Astrocyte (in vitro differentiated cells and primary cell): Measurements from ENCODE around the gene NOP10. TPM values are rescaled to one million over a fixed set of nuclear protein-coding genes. Genes with fewer than 3 reads are reported as not detected.

ENCODE experiments used
- DNase-seq: peaks from one replicate; pipeline ENCODE4 v3.0.0-alpha.2; 2010; ENCODE audit warnings: low read depth
- FAIRE-seq: peaks from 2 replicates; lab custom pipeline; 2011; peaks lifted over from hg19 to GRCh38; lab: Jason Lieb, UNC
- H2AFZ ChIP-seq: 2 replicates; pipeline ENCODE4 v1.6.0; 2012; ENCODE audit warnings: low read depth, low read length, inconsistent platforms
- H3K27ac ChIP-seq: 2 replicates; pipeline ENCODE4 v1.5.1; 2011; ENCODE audit warnings: low read depth, low read length, inconsistent platforms
- H3K27me3 ChIP-seq: 2 replicates; pipeline ENCODE4 v1.6.0; 2011; ENCODE audit warnings: low read length, inconsistent platforms; ENCODE audit not compliant: insufficient read depth
- H3K36me3 ChIP-seq: 2 replicates; pipeline ENCODE4 v1.5.1; 2011; ENCODE audit warnings: low read length, inconsistent platforms; ENCODE audit not compliant: insufficient read depth
- H3K4me1 ChIP-seq: 2 replicates; pipeline ENCODE4 v1.5.1; 2011; ENCODE audit warnings: low read length, inconsistent platforms; ENCODE audit not compliant: insufficient read depth
- H3K4me2 ChIP-seq: 2 replicates; pipeline ENCODE4 v1.6.0; 2012; ENCODE audit warnings: low read length, inconsistent platforms
- H3K4me3 ChIP-seq: 2 replicates; pipeline ENCODE4 v1.5.1; 2011; ENCODE audit warnings: low read depth, mild to moderate bottlenecking, low read length, inconsistent platforms; ENCODE audit not compliant: insufficient read depth
- H3K79me2 ChIP-seq: 2 replicates; pipeline ENCODE4 v1.6.0; 2012; ENCODE audit warnings: mild to moderate bottlenecking, low read length, inconsistent platforms; ENCODE audit not compliant: insufficient read depth
- H3K9ac ChIP-seq: 2 replicates; pipeline ENCODE4 v1.6.0; 2012; ENCODE audit warnings: mild to moderate bottlenecking, low read length, inconsistent platforms
- H3K9me3 ChIP-seq: 2 replicates; pipeline ENCODE4 v1.5.1; 2012; ENCODE audit warnings: low read depth, mild to moderate bottlenecking, low read length, inconsistent platforms; ENCODE audit not compliant: insufficient read depth
- H4K20me1 ChIP-seq: 2 replicates; pipeline ENCODE4 v1.6.0; 2012; ENCODE audit warnings: low read length, inconsistent platforms; ENCODE audit not compliant: insufficient read depth
- H3K27ac Mint-ChIP-seq: one replicate; pipeline ENCODE4 v1.8.0; 2021; ENCODE audit warnings: mild to moderate bottlenecking, mixed read lengths; ENCODE audit not compliant: unreplicated experiment
- H3K27me3 Mint-ChIP-seq: one replicate; pipeline ENCODE4 v1.8.0; 2021; ENCODE audit warnings: low read depth, mixed read lengths; ENCODE audit not compliant: unreplicated experiment
- H3K36me3 Mint-ChIP-seq: one replicate; pipeline ENCODE4 v1.8.0; 2021; ENCODE audit warnings: low read depth, mixed read lengths; ENCODE audit not compliant: unreplicated experiment
- H3K4me1 Mint-ChIP-seq: one replicate; pipeline ENCODE4 v1.8.0; 2021; ENCODE audit warnings: low read depth, mixed read lengths; ENCODE audit not compliant: unreplicated experiment
- H3K4me3 Mint-ChIP-seq: one replicate; pipeline ENCODE4 v1.8.0; 2021; ENCODE audit warnings: mild to moderate bottlenecking, moderate library complexity, mixed read lengths; ENCODE audit not compliant: unreplicated experiment
- H3K9me3 Mint-ChIP-seq: one replicate; pipeline ENCODE4 v1.8.0; 2021; ENCODE audit warnings: mild to moderate bottlenecking, mixed read lengths; ENCODE audit not compliant: unreplicated experiment
- EZH2 ChIP-seq: IDR thresholded peaks from 2 replicates; pipeline ENCODE4 v1.6.1; 2012; ENCODE audit warnings: mild to moderate bottlenecking, low read length, inconsistent platforms; ENCODE audit not compliant: insufficient read depth
- total RNA-seq: library from RNA; stranded (reverse); gene quantifications from 2 replicates; pipeline ENCODE4 v1.2.1, GENCODE V29; 2021
- TF ChIP-seq, protein P1 (sequence below): IDR thresholded peaks from 2 replicates; pipeline ENCODE4 v1.5.1; 2011; ENCODE audit warnings: low read depth, mild to moderate bottlenecking, inconsistent platforms, low read length, moderate library complexity; ENCODE audit not compliant: insufficient read depth

Gene NOP10
- total RNA-seq, 1 donor from 2014 or later, result 224 TPM

DNA sequence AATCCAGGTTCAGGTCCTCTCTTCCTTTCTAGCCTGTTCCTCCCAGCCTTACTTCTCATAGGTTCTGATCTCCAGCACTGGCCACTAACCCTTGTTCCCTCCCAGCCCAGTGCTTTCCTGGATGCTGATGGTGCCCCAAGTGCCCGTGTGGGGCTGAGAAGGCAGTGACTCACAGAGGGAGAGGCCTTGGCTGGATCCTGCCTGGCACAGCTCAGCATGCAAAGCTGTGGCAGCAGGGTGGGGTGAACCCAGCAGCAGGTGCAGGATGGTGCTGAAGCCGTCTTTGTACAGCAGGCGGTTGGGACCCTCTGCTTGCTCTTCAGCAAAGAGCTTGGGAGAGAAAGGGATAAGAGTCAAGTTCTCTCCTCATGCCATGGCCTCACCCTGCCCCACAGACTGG is 16.5 kb upstream of the NOP10 start:
- Mint-ChIP-seq H3K27ac (no peak overlapping the region), H3K36me3 (peaks cover 34% of the 10 kb centered on the region), H3K4me1 (peaks cover 3% of the 10 kb centered on the region), H3K27me3 (no peaks in the 10 kb centered on the region), H3K9me3 (no peaks in the 10 kb centered on the region), H3K4me3 (no peak overlapping the region)
- Histone ChIP-seq H3K79me2 (no peaks in the 10 kb centered on the region), H4K20me1 (peaks cover 7% of the 10 kb centered on the region), H3K27me3 (no peaks in the 10 kb centered on the region), H3K9me3 (no peaks in the 10 kb centered on the region), H3K4me3 (no peak overlapping the region), H3K4me2 (no peak overlapping the region), H3K4me1 (no peaks in the 10 kb centered on the region), H3K36me3 (peaks cover 13% of the 10 kb centered on the region), H3K9ac (no peak overlapping the region), H2AFZ (no peak overlapping the region), H3K27ac (no peak overlapping the region)
- TF ChIP-seq, protein P1, sequence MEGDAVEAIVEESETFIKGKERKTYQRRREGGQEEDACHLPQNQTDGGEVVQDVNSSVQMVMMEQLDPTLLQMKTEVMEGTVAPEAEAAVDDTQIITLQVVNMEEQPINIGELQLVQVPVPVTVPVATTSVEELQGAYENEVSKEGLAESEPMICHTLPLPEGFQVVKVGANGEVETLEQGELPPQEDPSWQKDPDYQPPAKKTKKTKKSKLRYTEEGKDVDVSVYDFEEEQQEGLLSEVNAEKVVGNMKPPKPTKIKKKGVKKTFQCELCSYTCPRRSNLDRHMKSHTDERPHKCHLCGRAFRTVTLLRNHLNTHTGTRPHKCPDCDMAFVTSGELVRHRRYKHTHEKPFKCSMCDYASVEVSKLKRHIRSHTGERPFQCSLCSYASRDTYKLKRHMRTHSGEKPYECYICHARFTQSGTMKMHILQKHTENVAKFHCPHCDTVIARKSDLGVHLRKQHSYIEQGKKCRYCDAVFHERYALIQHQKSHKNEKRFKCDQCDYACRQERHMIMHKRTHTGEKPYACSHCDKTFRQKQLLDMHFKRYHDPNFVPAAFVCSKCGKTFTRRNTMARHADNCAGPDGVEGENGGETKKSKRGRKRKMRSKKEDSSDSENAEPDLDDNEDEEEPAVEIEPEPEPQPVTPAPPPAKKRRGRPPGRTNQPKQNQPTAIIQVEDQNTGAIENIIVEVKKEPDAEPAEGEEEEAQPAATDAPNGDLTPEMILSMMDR, result no peak
- TF ChIP-seq EZH2, result no peak
- FAIRE-seq, result no peak
- no peak for DNase-seq

DNA sequence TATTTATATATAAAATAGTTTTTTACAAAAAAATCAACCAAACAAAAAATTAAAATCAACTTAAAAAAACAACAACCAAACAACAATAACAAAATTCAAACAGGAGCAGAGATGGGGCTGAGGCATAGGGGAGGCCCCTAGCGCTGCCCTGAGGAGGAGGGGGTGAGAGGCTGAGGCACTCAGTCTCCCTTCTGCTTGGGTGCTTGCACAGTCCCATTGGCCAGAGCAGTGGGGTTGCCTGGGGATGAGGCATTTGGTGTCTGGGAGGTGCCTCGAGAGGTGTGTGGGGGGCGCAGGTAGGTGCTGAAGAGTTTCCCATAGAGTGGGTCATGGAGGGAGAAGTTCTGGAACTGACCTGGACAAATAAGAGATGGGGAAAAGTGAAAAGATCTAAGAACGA is 16.0 kb upstream of the NOP10 start:
- H3K27me3 ChIP-seq, result no peaks in the 10 kb centered on the region
- H3K4me1 ChIP-seq, result no peaks in the 10 kb centered on the region
- no peak overlapping the region for H3K4me2 ChIP-seq
- H3K4me3 Mint-ChIP-seq, result no peak overlapping the region
- peaks cover 3% of the 10 kb centered on the region for H3K4me1 Mint-ChIP-seq
- H3K9me3 ChIP-seq, result no peaks in the 10 kb centered on the region
- no peaks in the 10 kb centered on the region for H3K27me3 Mint-ChIP-seq
- H3K27ac Mint-ChIP-seq, result no peak overlapping the region
- peaks cover 39% of the 10 kb centered on the region for H3K36me3 Mint-ChIP-seq
- H2AFZ ChIP-seq, result no peak overlapping the region
- H3K9ac ChIP-seq, result no peak overlapping the region
- peaks cover 13% of the 10 kb centered on the region for H3K36me3 ChIP-seq
- DNase-seq (no peak), FAIRE-seq (no peak)
- no peak overlapping the region for H3K27ac ChIP-seq
- no peaks in the 10 kb centered on the region for H3K9me3 Mint-ChIP-seq
- TF ChIP-seq, protein P1, result no peak
- no peak for TF ChIP-seq EZH2
- no peak overlapping the region for H3K4me3 ChIP-seq
- H3K79me2 ChIP-seq, result no peaks in the 10 kb centered on the region
- peaks cover 7% of the 10 kb centered on the region for H4K20me1 ChIP-seq

GRCh38 chr15:34358367-34358766 is 15.4 kb upstream of the NOP10 start:
- Histone ChIP-seq H3K27ac (no peak overlapping the region), H3K36me3 (peaks cover 13% of the 10 kb centered on the region), H3K9ac (no peak overlapping the region), H3K9me3 (no peaks in the 10 kb centered on the region), H3K4me1 (no peaks in the 10 kb centered on the region), H2AFZ (no peak overlapping the region), H3K4me2 (no peak overlapping the region), H4K20me1 (peaks cover 7% of the 10 kb centered on the region), H3K27me3 (no peaks in the 10 kb centered on the region), H3K4me3 (no peak overlapping the region), H3K79me2 (no peaks in the 10 kb centered on the region)
- DNase-seq (no peak), FAIRE-seq (no peak)
- TF ChIP-seq, protein P1, result peak; percentile 23
- TF ChIP-seq EZH2, result no peak
- Mint-ChIP-seq H3K36me3 (peaks cover 40% of the 10 kb centered on the region), H3K27me3 (no peaks in the 10 kb centered on the region), H3K27ac (no peak overlapping the region), H3K9me3 (no peaks in the 10 kb centered on the region), H3K4me3 (no peak overlapping the region), H3K4me1 (peaks cover 3% of the 10 kb centered on the region)
